ENCODE measurements around the gene SDCBP2. TPM values are rescaled to one million over a fixed set of nuclear protein-coding genes. Genes with fewer than 3 reads are reported as not detected.

The SDCBP2 gene
- polyA plus RNA-seq, 1 of the 3 experiments (the other 2 are of a cell fraction), result 3.0 TPM

- TF ChIP-seq NRF1 (IDR thresholded peaks at IDR 0.05; ENCODE audit: low read depth, low read length) (no peak), RXRA (IDR thresholded peaks at IDR 0.05; ENCODE audit: borderline replicate concordance, low read depth) (no peak), TCF12 (IDR thresholded peaks at IDR 0.05) (no peak), POLR2AphosphoS5 (IDR thresholded peaks at IDR 0.05; ENCODE audit: low read depth, low read length) (no peak), USF1 (IDR thresholded peaks at IDR 0.05; ENCODE audit: borderline replicate concordance, low read depth) (no peak), SMC3 (IDR thresholded peaks at IDR 0.05; ENCODE audit: low read depth, low read length) (no peak), CHD2 (IDR thresholded peaks at IDR 0.05; ENCODE audit: low read length, partially characterized antibody) (no peak), TAF1 (IDR thresholded peaks at IDR 0.05; ENCODE audit: borderline replicate concordance, low read depth, low read length) (no peak), ZBTB33 (IDR thresholded peaks at IDR 0.05; ENCODE audit: borderline replicate concordance, low read depth) (no peak)
These were observed 35.2 kb upstream of the SDCBP2 start (continued) for GRCh38 chr20:1364106-1364505.

- WGBS (ENCODE audit: low lambda C conversion rate), result 79% methylated on average over 4 of the region's 5 CpGs
- TF ChIP-seq USF2 (IDR thresholded peaks at IDR 0.05; ENCODE audit: borderline replicate concordance, low read depth, low read length) (no peak), CHD2 (IDR thresholded peaks at IDR 0.05; ENCODE audit: low read length, partially characterized antibody) (no peak), NRF1 (IDR thresholded peaks at IDR 0.05; ENCODE audit: low read depth, low read length) (no peak), SMC3 (IDR thresholded peaks at IDR 0.05; ENCODE audit: low read depth, low read length) (no peak), RAD21 (IDR thresholded peaks at IDR 0.05; ENCODE audit: low read length) (no peak), EP300 (IDR thresholded peaks at IDR 0.05; ENCODE audit: borderline replicate concordance in 1 of 2, low read depth in 1 of 2, low read length in 1 of 2) (no peak), TAF1 (IDR thresholded peaks at IDR 0.05; ENCODE audit: borderline replicate concordance, low read depth, low read length) (no peak), REST (IDR thresholded peaks at IDR 0.05; ENCODE audit: low read depth, low read length) (no peak), TCF12 (IDR thresholded peaks at IDR 0.05) (no peak), CTCF (IDR thresholded peaks at IDR 0.05) (no peak), GABPA (IDR thresholded peaks at IDR 0.05; ENCODE audit: low read depth) (no peak), ZBTB33 (IDR thresholded peaks at IDR 0.05; ENCODE audit: borderline replicate concordance, low read depth) (no peak), POLR2AphosphoS5 (IDR thresholded peaks at IDR 0.05; ENCODE audit: low read depth, low read length) (no peak), RFX5 (IDR thresholded peaks at IDR 0.05; ENCODE audit: low read length) (no peak), FOXM1 (IDR thresholded peaks at IDR 0.05; ENCODE audit: low read depth) (no peak)
These were observed 34.6 kb upstream of the SDCBP2 start for GRCh38 chr20:1363522-1363921.

More at GRCh38 chr20:1363522-1363921, 34.6 kb upstream of the SDCBP2 start:
- no peak for DNase-seq
- Histone ChIP-seq H2AFZ (ENCODE audit: low read depth) (no peak overlapping the region), H3K9me3 (no peaks in the 10 kb centered on the region), H3F3A (replicated peaks; ENCODE audit: insufficient read depth) (peaks cover 5% of the 10 kb centered on the region), H3K36me3 (replicated peaks in 1 of 2; ENCODE audit: control insufficient read depth in 1 of 2, insufficient read depth in 2 of 2, low read length in 1 of 2) (peaks cover 38 to 40% of the 10 kb centered on the region in 2 experiments), H3K4me3 (ENCODE audit: low read depth in 2 of 2, low read length in 1 of 2) (no peak overlapping the region), H3K27me3 (ENCODE audit: insufficient read depth) (no peaks in the 10 kb centered on the region), H3K79me2 (ENCODE audit: insufficient read depth) (peaks cover 15% of the 10 kb centered on the region; the same call in 1 of the 2 replicates), H3K27ac (ENCODE audit: low read depth in 2 of 2, low read length in 1 of 2) (no peak overlapping the region), H3K9ac (no peak overlapping the region), H3K4me1 (ENCODE audit: control insufficient read depth in 1 of 2, insufficient read depth in 2 of 2, low read depth in 1 of 2, low read length in 1 of 2) (peaks cover 0 to 4% of the 10 kb centered on the region in 2 experiments; a peak in 2 of 4 replicates), H3K4me2 (no peak overlapping the region), H3K9me2 (no peaks in the 10 kb centered on the region), H4K20me1 (ENCODE audit: insufficient read depth) (no peaks in the 10 kb centered on the region)
- ChIA-PET CTCF (no interaction called here), POLR2A (no interaction called here)
